Osteoblast (primary cell): ENCODE data around the gene CSTB. TPM values are rescaled to one million over a fixed set of nuclear protein-coding genes. Genes with fewer than 3 reads are reported as not detected.

Experiments
- DNase-seq: peaks from one replicate; pipeline ENCODE4 v3.0.0; 2011; ENCODE audit warnings: low spot score, mixed read lengths; ENCODE audit not compliant: insufficient read length; ENCODE audit errors: missing footprints
- H2AFZ ChIP-seq: 2 replicates; pipeline ENCODE4 v1.6.0; 2011; ENCODE audit warnings: mild to moderate bottlenecking, low read length
- H3K27ac ChIP-seq: 2 replicates; pipeline ENCODE4 v1.5.1; 2011; ENCODE audit warnings: mild to moderate bottlenecking, low read depth, low read length, moderate library complexity
- H3K27me3 ChIP-seq: 2 replicates; pipeline ENCODE4 v1.6.0; 2012; ENCODE audit warnings: mild to moderate bottlenecking, control low read depth, inconsistent platforms, low read length, moderate library complexity; ENCODE audit not compliant: insufficient read depth
- H3K36me3 ChIP-seq: 2 replicates; pipeline ENCODE4 v1.5.1; 2011; ENCODE audit warnings: mild to moderate bottlenecking, low read length, control low read depth, moderate library complexity; ENCODE audit not compliant: insufficient read depth
- H3K4me1 ChIP-seq: 2 replicates; pipeline ENCODE4 v1.5.1; 2011; ENCODE audit warnings: mild to moderate bottlenecking, low read length, control low read depth, moderate library complexity; ENCODE audit not compliant: insufficient read depth
- H3K4me2 ChIP-seq: 2 replicates; pipeline ENCODE4 v1.6.0; 2011; ENCODE audit warnings: mild to moderate bottlenecking, low read length; ENCODE audit not compliant: insufficient read depth
- H3K4me3 ChIP-seq: fragments of 200-600 bp; sonication (generic); 3 replicates; pipeline ENCODE4 v1.5.1; 2012; ENCODE audit warnings: mild to moderate bottlenecking, low read length, inconsistent platforms; ENCODE audit not compliant: insufficient read depth
- H3K79me2 ChIP-seq: 2 replicates; pipeline ENCODE4 v1.6.0; 2012; ENCODE audit warnings: mild to moderate bottlenecking, low read length, control low read depth, inconsistent platforms; ENCODE audit not compliant: insufficient read depth
- H3K9me3 ChIP-seq: 2 replicates; pipeline ENCODE4 v1.5.1; 2011; ENCODE audit warnings: low read depth, low read length, control low read depth
- H4K20me1 ChIP-seq: 2 replicates; pipeline ENCODE4 v1.6.0; 2012; ENCODE audit warnings: mild to moderate bottlenecking, low read length, control low read depth; ENCODE audit not compliant: insufficient read depth
- CTCF ChIP-seq: IDR thresholded peaks from 2 replicates; pipeline ENCODE4 v1.5.1; 2011; ENCODE audit warnings: mild to moderate bottlenecking, low read depth, low read length, moderate library complexity; ENCODE audit errors: extremely low read depth
- total RNA-seq: library from RNA; depleted of rRNA; stranded (reverse); fragments of >200 nt; gene quantifications from 2 replicates; pipeline ENCODE4 v1.2.3, GENCODE V29; 2012

The CSTB gene
- total RNA-seq, 1 donor = 14.8 TPM

- Histone ChIP-seq H3K4me3 (no peak overlapping the region), H4K20me1 (peaks cover 16% of the 10 kb centered on the region), H3K27ac (no peak overlapping the region), H3K4me2 (no peak overlapping the region), H3K4me1 (no peaks in the 10 kb centered on the region), H3K36me3 (peaks cover 51% of the 10 kb centered on the region), H3K79me2 (peaks cover 2% of the 10 kb centered on the region), H2AFZ (no peak overlapping the region), H3K27me3 (no peaks in the 10 kb centered on the region), H3K9me3 (no peaks in the 10 kb centered on the region)
- DNase-seq = no peak
- TF ChIP-seq CTCF = no peak
These were observed 31.4 kb downstream of the CSTB start for GRCh38 chr21:43744725-43745124.

GRCh38 chr21:43743947-43744346 lies 32.2 kb downstream of the CSTB start:
- H2AFZ ChIP-seq = no peak overlapping the region
- peaks cover 47% of the 10 kb centered on the region for H3K36me3 ChIP-seq
- no peak overlapping the region for H3K4me2 ChIP-seq
- peaks cover 16% of the 10 kb centered on the region for H4K20me1 ChIP-seq
- H3K79me2 ChIP-seq = peaks cover 2% of the 10 kb centered on the region
- no peaks in the 10 kb centered on the region for H3K27me3 ChIP-seq
- H3K4me1 ChIP-seq = no peaks in the 10 kb centered on the region
- H3K4me3 ChIP-seq = no peak overlapping the region
- TF ChIP-seq CTCF = no peak
- H3K9me3 ChIP-seq = no peaks in the 10 kb centered on the region
- DNase-seq = no peak
- no peak overlapping the region for H3K27ac ChIP-seq

GRCh38 chr21:43741423-43742096 lies 34.5 kb downstream of the CSTB start:
- peaks cover 29% of the 10 kb centered on the region for H4K20me1 ChIP-seq
- TF ChIP-seq CTCF = no peak
- no peak for DNase-seq
- peaks cover 10% of the 10 kb centered on the region for H3K79me2 ChIP-seq
- no peak overlapping the region for H3K4me2 ChIP-seq
- no peaks in the 10 kb centered on the region for H3K27me3 ChIP-seq
- H3K9me3 ChIP-seq = no peaks in the 10 kb centered on the region
- no peaks in the 10 kb centered on the region for H3K4me1 ChIP-seq
- no peak overlapping the region for H3K27ac ChIP-seq
- peaks cover 33% of the 10 kb centered on the region for H3K36me3 ChIP-seq
- no peak overlapping the region for H2AFZ ChIP-seq
- no peak overlapping the region for H3K4me3 ChIP-seq

- TF ChIP-seq CTCF = no peak
- peak overlapping the region; percentile 33 for H3K27ac ChIP-seq
- no peak overlapping the region for H2AFZ ChIP-seq
- DNase-seq = peak; percentile 98
- no peak overlapping the region for H3K4me3 ChIP-seq
- peaks cover 24% of the 10 kb centered on the region for H3K36me3 ChIP-seq
- no peak overlapping the region for H3K4me2 ChIP-seq
- H3K27me3 ChIP-seq = no peaks in the 10 kb centered on the region
- no peaks in the 10 kb centered on the region for H3K4me1 ChIP-seq
- H3K79me2 ChIP-seq = peaks cover 19% of the 10 kb centered on the region
- H3K9me3 ChIP-seq = no peaks in the 10 kb centered on the region
- peaks cover 36% of the 10 kb centered on the region for H4K20me1 ChIP-seq
These were observed 35.5 kb downstream of the CSTB start for GRCh38 chr21:43740497-43741156.
